Sciatic nerve (tissue), 2 donors: ENCODE results near the gene ANK2. TPM values are rescaled to one million over a fixed set of nuclear protein-coding genes. Genes with fewer than 3 reads are reported as not detected.

Source experiments
- ATAC-seq: fragments of 200-7000 bp; cut with Tn5 transposase; one replicate; pipeline ENCODE4 v1.9.1; 2020; ENCODE audit warnings: mild to moderate bottlenecking, moderate library complexity
- DNase-seq: peaks from one replicate; pipeline ENCODE4 v3.0.0-alpha.2; 2020; ENCODE audit warnings: low spot score
- intact Hi-C: fragments of 100-400 bp; cut with DNase I; formaldehyde crosslinking; loops from one replicate; pipeline ENCODE4 v1.14.2; 2022
- microRNA-seq: library from miRNA; unstranded; fragments of <30 nt; microRNA quantifications from one replicate; pipeline ENCODE4 v1.2.0, GENCODE V29; 2020
- total RNA-seq: library from RNA; stranded (reverse); fragmentation: NEBNext Ultra II Directional; extraction: Animal tissue kit (Norgen Biotek cat#: 25700); gene quantifications from one replicate; pipeline ENCODE4 v1.2.1, GENCODE V29; 2021
- donor health status: DM: no; HTN: no; CAD: no.
- donor health status: DM: no; HTN: no; CAD: no.

Gene ANK2
- total RNA-seq, 1 donor from 2014 or later = 121 TPM

DNA sequence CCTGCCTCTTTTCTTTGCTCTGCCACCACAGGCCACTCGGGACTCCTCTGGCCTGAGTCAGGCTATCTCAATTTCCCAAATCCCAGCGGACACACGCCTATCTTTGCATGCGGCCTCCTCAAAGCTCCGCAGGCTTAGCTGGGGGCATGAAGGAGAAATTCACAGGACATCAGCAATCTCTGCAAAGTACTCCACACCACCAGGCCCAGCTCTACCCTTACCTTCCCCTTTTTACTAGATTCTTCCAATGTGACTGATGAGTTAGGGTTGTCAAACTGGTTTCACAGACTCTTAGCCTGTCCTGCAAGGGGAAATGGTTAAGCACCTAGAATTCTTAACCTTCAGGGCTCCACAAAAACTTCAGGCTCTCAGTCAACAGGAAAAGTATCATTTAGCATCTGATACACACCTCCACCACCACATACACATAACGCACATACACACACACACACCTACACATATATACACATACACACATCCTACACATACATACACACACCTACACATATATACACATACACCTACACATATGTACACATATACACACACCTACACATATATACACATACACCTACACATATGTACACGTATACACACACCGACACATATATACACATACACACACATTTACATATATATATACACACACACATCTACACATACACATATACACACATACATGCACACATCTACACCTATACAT, 349.1 kb downstream of the ANK2 start:
- no peak for ATAC-seq
- intact Hi-C loops = no loop called here
- DNase-seq = no peak

DNA sequence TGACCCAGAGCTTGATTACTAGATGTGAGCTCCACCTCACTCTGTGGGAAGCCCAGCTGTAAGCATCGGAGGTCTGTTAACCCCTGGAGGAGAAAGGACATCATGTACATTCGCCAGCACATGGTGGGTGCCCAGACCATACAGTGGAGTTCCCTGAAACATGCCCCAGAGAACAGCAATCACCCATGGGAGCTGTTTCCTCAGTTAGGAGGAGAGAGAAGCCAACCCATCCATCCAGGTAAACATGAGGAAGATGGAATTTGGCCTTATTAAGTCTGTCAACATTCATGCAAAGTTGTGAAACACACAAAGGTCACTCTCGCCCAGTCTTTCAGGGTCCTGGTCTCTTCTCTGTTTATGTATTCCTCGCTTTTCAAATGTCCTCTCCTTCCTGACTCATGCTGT, 354.7 kb downstream of the ANK2 start:
- ATAC-seq (no peak), DNase-seq (no peak)
- intact Hi-C loops = loop anchor here (10.0 kb wide), 1 partner anchor 371 kb away; no protein-coding TSS in a partner anchor

DNA sequence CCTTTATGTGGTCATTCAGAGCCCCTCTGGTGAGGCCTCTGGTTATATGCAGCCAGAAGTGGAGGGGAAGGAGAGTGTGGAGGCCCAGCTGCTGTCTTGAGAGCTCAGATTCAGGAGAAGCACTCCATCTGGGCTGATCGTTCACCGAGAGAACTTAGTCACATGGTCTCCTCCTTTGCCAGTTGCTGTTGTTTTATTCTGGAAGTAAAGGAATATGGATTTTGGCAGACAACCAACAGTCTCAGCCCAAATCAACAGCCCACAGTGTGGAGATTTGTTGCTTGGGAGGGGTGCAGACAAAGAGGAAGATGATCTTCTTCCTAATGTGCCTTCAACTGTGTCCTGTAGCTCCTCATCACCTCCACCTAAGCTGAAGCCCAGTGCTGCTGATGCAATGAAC, 355.4 kb downstream of the ANK2 start:
- ATAC-seq = peak; percentile 36
- no peak for DNase-seq
- intact Hi-C loops = loop anchor here (10.0 kb wide), 1 partner anchor 370 kb away; no protein-coding TSS in a partner anchor

DNA sequence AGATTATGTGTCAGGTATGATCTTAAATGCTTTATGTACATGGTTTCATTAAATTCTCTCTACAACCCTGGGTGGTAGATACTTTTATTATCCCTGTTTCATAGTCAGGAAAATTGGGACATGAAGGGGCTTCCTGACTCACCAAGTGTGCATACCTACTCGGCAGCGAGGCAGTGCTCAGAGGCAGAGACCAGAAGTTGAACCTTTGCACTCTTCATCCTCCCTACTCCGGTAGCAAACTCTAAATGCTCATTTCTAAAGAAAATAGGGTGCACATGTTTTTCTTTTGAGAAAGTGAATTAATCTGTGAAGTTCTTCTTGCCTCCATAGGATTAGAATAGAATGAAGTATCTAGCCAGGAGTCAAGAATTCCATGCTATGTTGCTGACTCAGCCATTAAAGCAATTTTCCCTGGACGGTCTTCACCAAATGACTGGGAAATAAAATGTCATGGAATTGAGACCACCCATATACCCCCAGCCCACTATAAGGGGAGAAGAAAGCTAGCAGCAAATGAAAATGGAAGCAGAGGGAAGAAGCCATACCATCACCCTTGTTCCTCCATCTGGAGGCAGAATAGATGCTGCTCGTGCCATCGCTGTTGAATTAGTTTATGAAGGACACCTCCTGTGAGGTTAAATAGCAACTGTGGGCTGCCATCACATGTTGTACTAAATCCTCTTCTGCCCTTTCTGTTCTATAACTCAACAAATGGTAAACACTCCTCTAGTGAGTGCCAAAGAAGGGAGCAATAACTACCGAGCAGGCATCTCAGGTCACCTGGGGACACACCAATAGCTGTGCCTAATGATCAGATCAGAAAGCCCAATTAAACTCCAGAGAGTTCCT, 356.6 kb downstream of the ANK2 start:
- no peak for DNase-seq
- intact Hi-C loops = loop anchor here (10.0 kb wide), 1 partner anchor 369 kb away; no protein-coding TSS in a partner anchor
- ATAC-seq = no peak

DNA sequence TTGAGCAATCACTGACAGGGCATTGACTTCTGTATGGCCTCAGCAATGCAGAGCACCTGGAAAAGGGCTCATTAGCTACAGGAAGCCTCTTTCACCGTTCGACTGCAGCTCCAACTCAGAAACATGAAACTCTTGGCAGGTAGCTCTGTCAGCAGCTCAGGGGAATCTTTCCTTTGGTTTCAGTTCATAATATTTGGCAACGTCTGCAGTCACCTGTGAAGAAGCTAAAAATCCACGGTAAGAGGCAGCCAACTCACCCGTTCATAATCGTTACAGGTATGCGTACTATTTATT, 357.2 kb downstream of the ANK2 start:
- DNase-seq (no peak), ATAC-seq (no peak)
- intact Hi-C loops = loop anchor here (10.0 kb wide), 1 partner anchor 368 kb away; no protein-coding TSS in a partner anchor

DNA sequence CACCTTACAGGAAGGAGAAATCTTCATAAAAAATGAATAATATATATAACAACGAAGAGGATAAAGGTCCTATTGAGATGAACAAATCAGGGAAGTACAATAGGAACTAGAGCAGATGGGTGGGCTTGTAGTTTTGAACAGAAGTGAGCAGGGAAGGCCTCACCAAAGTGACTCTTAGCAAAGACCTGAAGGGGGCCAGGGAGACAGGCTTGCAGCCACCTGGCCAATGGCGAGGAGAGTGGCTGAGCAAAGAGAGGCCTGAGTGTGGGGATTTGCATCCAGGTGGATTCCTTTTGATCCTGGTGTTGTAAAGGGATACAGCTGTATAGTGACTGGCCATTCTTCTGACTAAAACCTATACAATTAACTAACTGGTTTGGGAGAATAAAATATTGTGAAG, 358.0 kb downstream of the ANK2 start:
- intact Hi-C loops = loop anchor here (10.0 kb wide), 1 partner anchor 367 kb away; no protein-coding TSS in a partner anchor
- no peak for DNase-seq
- ATAC-seq = no peak

DNA sequence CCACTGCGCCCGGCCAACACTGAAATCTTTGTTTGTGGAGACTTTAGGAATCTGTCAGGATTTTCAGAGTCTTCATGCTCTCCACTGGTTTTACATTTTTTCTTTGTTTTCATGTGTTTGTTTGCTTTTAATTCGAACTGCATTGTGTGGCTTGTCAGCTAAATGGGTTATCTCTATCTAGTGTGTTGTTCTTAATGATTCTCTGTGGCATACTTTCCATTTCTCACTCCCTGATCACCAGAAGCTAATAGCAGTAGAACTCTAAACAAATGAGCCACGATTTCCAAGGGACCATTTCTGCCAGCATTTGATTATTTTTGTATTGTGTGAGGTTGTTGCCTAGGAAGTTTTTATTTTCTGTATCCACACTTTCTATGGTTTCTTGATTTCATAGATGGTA, 359.7 kb downstream of the ANK2 start:
- intact Hi-C loops = loop anchor here (10.0 kb wide), 1 partner anchor 366 kb away; no protein-coding TSS in a partner anchor
- ATAC-seq (no peak), DNase-seq (no peak)

DNA sequence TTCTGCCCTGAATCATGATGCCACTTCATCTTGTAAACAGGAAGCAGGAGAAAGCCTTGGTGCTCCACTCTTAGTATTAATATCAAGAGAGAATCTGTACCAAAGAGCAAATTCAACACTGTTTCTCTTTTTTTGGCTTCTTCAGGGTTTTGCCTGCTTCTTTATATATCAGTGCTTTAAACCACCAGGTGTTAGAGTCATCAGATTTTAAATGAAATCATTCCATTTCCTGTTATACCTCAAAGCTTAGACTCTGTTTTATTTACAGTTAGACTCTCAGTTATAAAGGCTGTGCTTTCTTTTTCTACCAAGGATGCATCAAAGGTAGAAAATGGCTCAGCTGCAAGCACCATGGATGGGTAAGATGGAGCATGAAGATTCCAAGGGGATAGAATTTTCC, 361.2 kb downstream of the ANK2 start:
- ATAC-seq (no peak), DNase-seq (no peak)
- intact Hi-C loops = no loop called here

DNA sequence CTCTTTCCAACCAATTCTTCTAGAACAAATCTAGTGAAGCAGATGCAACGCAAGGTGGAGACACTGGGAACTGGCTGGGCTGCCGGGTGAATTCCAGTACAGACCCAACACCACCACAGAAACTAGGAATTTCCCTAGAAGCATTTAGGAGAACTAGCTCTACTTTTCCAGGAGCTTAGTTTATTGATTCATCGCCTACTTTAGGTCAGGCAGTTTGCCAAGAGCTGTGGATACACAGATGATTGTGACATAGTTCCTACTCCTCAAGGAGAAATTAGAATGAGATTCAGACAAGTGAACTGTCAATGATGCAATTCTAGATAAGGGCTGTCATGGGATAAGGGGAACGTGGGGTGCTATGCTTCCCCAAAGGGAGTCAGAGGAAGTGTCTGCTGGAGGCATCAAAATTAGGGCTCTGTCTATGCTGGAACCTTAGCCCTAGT, 362.1 kb downstream of the ANK2 start:
- peak; percentile 84 for ATAC-seq
- intact Hi-C loops = no loop called here
- no peak for DNase-seq

DNA sequence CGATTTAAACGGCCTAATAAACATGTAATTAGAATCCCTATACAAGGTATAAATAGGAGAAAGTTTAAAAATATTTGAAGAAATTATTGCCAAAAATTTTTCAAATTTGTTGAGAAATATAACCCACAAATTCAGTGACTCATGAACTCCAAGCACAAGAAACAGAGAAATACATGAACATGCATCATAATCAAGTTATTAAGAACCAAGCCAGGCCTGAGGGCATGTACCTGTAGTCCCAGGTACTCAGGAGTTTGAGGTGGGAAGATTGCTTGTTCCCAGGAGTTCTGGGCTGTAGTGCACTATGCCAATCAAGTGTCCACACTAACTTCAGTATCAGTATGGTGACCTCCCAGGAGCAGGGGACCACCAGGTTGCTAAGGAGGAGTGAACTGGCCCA, 370.2 kb downstream of the ANK2 start:
- DNase-seq = no peak
- ATAC-seq = no peak
- intact Hi-C loops = no loop called here

DNA sequence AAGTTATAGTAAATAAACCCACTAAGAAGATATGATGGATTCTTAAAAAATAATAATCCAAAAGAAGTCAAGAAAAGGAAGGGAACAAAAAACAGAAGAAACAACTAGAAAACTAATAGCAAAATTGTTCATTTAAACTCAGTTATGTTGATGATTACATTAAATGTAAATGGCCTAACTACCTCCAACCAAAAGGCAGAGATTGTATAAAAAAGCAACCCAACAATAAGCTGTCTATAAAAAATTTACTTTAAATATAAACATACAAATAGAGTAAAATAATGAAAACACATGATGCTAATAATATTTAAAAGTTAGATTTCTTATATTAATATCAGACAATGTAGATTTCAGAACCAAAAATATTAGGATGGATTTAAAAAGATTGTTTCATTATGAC, 371.5 kb downstream of the ANK2 start:
- intact Hi-C loops = no loop called here
- DNase-seq (no peak), ATAC-seq (no peak)

DNA sequence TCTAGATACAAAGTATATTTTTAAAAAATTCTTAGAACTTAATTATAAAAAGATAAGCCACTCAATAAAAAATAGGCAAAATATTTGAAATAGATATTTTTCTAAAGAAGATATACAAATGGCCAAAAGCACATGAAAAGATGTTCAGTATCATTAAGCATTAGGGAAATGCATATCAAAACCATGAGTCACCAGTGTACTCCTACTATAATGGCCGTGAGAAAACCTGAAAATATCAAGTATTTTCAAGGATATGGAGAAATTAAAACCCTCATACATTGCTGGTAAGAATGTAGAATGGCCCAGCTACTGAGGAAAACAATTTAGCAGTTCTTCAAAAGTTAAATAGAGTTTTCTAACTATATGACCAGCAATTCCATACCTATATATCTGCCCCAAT, 374.2 kb downstream of the ANK2 start:
- DNase-seq = no peak
- intact Hi-C loops = no loop called here
- ATAC-seq = no peak

DNA sequence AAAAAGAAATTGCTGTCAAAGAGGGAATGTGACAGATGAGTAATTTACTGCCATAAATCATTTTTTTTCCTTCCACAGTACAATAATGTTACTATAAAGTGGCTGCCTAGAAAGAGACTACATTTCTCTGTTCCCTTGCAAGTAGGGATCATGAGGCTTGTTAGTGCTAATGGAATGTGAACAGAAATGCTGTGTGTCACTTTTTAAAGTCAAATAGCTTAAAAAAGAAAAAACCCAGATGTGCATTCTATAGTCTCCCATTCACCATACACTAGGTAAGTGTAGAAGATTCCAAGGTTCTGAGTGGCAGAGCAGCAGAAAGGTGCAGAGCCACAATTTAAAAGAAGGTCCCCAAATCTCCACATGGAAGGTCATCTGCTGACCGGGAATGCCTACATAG, 383.7 kb downstream of the ANK2 start:
- no peak for DNase-seq
- intact Hi-C loops = no loop called here
- no peak for ATAC-seq

Small RNA genes lying within 50 kb of the gene (microRNA-seq; reads per million reads assigned to microRNA genes)
- gene MIR1243 (1.4 reads per million), gene MIR8082 (not detected)
